ENCODE results near the gene PRKCZ.

The PRKCZ gene

DNA sequence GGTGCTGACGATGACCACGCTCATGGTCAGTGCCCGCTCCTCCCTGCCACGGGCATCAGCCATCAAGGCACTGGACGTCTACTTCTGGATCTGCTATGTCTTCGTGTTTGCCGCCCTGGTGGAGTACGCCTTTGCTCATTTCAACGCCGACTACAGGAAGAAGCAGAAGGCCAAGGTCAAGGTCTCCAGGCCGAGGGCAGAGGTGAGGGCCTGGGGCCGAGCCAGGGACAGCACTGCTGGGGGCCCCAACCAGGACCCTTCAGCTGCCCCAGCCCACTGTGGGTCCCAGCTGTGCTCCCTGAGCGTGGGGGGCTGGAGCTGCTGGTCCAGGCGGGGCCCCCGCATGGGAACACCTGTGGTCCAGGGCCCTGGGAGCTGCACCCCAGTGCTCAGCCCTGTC lies 20.6 kb upstream of the PRKCZ start:
- H3K4me3 ChIP-seq (ENCODE audit: low read depth, low read length): no peak overlapping the region
- DNase-seq (ENCODE audit: low read depth): no peak
- TF ChIP-seq POLR2A (IDR thresholded peaks at IDR 0.05; ENCODE audit: extremely low read depth, insufficient read length) (no peak), CTCF (IDR thresholded peaks at IDR 0.05; ENCODE audit: low read depth, low read length) (no peak), MYC (IDR thresholded peaks at IDR 0.05; ENCODE audit: low read depth, low read length) (no peak)
- TF ChIP-seq, protein P1, sequence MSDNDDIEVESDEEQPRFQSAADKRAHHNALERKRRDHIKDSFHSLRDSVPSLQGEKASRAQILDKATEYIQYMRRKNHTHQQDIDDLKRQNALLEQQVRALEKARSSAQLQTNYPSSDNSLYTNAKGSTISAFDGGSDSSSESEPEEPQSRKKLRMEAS (IDR thresholded peaks at IDR 0.05; ENCODE audit: low read depth, low read length): no peak

DNA sequence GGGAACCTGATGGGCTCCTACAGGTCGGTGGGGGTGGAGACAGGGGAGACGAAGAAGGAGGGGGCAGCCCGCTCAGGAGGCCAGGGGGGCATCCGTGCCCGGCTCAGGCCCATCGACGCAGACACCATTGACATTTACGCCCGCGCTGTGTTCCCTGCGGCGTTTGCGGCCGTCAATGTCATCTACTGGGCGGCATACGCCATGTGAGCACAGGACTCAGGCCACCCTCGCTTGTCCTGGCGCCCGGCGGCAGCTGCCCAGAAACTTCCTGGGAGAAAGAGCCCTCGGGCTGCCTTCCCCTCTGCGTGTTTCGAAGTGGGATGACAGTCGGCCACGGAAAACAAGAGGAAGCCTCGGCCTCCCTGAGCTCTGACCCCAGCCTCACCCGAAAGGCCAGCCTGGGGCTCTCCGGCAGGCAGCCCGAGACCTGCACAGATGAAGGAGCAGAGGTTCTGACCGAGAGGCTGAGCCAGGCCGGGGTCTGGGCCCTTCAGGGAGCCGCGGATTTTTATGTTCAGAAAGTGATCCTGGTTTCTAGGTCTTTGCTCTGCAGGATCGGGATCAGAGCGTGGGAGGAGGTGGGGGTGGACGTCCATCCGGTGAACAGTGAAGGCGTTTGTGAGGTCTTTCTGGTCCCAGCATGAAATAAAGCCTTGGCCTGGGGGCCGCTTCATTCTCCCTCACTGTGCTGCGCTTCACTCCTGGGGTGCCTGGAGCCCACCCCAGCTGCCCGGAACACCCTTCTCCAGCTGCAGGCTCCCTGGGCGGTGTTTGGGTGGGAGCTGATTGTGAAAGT lies 19.9 kb upstream of the PRKCZ start:
- no peak for TF ChIP-seq CTCF (IDR thresholded peaks at IDR 0.05; ENCODE audit: low read depth, low read length)
- H3K4me3 ChIP-seq (ENCODE audit: low read depth, low read length): no peak overlapping the region
- no peak for DNase-seq (ENCODE audit: low read depth)

DNA sequence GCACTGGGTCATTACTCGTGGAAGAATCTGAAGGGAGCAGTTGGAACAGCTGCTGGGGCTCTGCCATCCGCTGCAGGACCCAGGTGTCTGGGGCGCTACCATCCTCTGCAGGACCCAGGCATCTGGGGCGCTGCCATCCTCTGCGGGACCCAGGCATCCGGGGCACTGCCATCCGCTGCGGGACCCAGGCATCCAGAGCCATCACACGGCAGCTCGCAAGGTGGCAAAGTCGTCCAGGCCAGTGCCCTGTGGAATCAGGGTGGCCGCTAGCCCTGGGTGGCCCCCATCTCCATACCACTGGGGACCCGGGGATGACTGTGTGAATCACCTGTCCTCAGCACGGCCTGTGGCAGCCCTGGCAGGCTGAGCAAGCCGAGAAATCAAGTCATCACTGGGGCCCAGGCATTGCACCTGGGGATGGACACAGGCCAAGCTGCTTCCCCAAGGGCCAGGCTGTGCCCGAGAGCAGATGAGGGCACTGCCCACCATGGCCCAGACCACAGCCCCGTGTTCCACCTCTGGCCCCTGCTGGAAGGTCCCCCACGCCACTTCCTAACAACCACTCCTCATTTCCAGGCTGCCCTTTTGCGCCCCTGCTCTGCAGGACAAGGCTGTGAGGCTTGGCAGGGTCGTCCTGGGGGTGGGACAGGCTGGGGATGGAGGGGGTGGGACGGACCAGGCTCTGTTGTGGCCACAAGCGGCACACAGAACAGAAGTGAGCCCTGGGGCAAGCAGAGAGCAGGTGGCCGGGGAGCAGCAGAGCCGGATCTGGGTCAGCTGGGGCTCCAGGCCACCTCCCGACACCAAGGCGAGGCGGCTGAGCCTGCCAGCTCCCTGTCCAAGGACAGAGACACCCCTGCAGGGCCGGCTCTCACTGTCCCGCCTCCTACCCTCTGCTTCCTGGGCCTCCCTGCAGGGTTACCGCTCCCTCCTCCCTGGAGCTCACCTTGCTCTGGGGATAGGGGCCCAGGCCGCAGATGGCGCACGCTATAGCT lies 18.4 kb upstream of the PRKCZ start:
- TF ChIP-seq, protein P1 (IDR thresholded peaks at IDR 0.05; ENCODE audit: low read depth, low read length): no peak
- TF ChIP-seq MYC (IDR thresholded peaks at IDR 0.05; ENCODE audit: low read depth, low read length) (no peak), POLR2A (IDR thresholded peaks at IDR 0.05; ENCODE audit: extremely low read depth, insufficient read length) (no peak), CTCF (IDR thresholded peaks at IDR 0.05; ENCODE audit: low read depth, low read length) (no peak)
- DNase-seq (ENCODE audit: low read depth): no peak
- no peak overlapping the region for H3K4me3 ChIP-seq (ENCODE audit: low read depth, low read length)

DNA sequence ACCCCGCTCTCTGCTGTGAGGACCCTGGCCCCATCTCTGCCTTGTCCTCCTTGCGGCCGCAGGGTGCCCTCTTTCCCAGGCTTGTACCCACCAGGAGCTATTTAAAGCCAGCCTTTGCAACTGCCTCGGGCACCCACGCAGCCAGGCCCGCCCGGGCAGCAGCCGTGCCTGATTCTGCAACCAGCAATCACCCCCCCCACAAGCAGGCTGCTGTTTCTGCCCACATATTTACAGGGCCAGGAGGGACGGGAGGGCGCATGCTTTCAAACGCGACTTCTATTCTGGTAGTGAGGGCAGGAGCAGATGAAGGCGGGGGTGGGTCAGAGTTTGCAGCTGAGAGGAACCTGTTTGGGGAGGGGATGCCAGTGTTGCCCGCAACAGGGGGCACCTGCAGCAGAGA lies 17.5 kb upstream of the PRKCZ start:
- no peak overlapping the region for H3K4me3 ChIP-seq (ENCODE audit: low read depth, low read length)
- no peak for DNase-seq (ENCODE audit: low read depth)
- TF ChIP-seq, protein P1 (IDR thresholded peaks at IDR 0.05; ENCODE audit: low read depth, low read length): no peak
- TF ChIP-seq POLR2A (IDR thresholded peaks at IDR 0.05; ENCODE audit: extremely low read depth, insufficient read length): no peak
- no peak for TF ChIP-seq CTCF (IDR thresholded peaks at IDR 0.05; ENCODE audit: low read depth, low read length)
- TF ChIP-seq MYC (IDR thresholded peaks at IDR 0.05; ENCODE audit: low read depth, low read length): no peak

DNA sequence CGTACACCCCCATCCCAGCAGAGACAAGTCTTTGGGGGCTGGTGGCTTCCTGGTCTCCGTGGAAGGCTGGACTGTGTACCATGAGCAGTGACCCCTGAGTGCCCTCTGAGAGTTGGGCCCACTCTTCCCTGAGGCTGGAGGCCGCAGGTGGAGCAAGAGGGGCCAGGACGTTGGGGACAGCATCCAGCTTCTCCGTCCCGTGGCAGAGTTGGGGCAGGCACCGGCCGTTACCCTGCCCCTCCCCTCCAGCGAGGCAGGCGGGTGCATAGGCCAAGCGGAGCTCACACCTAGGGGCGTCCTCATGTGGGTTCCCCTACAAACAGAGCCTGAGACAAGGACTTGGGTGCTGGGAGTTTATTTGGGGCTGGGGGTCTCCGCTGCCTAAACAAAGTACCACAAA lies 17.0 kb upstream of the PRKCZ start:
- TF ChIP-seq CTCF (IDR thresholded peaks at IDR 0.05; ENCODE audit: low read depth, low read length) (no peak), MYC (IDR thresholded peaks at IDR 0.05; ENCODE audit: low read depth, low read length) (no peak), POLR2A (IDR thresholded peaks at IDR 0.05; ENCODE audit: extremely low read depth, insufficient read length) (no peak)
- TF ChIP-seq, protein P1 (IDR thresholded peaks at IDR 0.05; ENCODE audit: low read depth, low read length): no peak
- H3K4me3 ChIP-seq (ENCODE audit: low read depth, low read length): no peak overlapping the region

More for the DNA sequence above, 17.0 kb upstream of the PRKCZ start:
- no peak for DNase-seq (ENCODE audit: low read depth)

Data from NB4 (cell line).